ENCODE results near the gene MGA. TPM values are rescaled to one million over a fixed set of nuclear protein-coding genes. Genes with fewer than 3 reads are reported as not detected.

MGA gene
- polyA plus RNA-seq, 2 of the 4 experiments (the other 2 are of a cell fraction): 4.5 to 13.8 TPM

DNA sequence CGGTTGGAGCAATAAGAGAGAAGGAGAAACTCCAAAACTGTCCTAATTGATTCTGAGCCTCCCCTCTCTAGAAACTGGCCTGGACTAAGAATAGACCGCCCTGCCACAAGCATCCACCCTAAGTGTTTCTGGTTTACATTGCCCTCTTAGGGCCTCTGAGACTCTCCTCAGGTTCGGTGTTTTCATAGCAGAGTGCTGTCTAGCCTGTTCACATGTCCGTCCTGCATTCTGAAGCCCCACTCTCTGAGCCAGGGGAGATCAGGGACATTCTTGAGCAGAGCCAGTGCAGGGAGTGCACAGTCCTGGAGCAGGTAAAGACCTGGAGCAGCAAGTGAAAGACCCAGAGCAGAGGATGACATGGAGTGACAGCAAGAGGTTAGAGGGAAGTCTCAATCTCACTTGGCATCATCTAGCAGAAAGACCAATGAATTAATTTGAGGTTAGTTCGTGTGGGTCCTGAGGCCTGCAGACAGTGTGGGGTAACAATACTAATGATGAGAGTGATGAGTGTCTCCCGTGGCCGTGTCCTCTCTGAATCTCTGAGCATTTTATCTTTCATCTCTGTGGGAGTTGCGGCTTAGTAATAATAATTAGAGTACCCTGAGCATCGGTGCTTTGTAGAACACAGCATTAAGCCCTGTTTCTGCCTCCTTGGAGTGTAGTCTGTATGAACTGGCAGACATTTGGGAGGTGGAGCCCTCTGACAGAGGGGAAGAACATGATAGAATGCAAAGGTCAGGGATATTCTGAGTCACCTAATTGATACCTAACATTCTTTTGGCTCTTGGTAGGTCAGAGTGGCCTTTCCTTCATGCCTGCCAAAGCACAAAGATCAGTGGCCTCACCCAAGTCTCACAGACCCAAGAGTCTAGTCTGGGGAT is 138.6 kb downstream of the MGA start:
- 85% methylated on average over 9 of the region's 9 CpGs for WGBS (ENCODE audit: missing lambda C conversion rate)
- H3K9me3 ChIP-seq: no peaks in the 10 kb centered on the region
- ChIA-PET CTCF (no interaction called here), POLR2A (no interaction called here)
- H3K4me1 ChIP-seq: no peaks in the 10 kb centered on the region
- DNase-seq (ENCODE audit: low read depth in 1 of 2, low spot score in 1 of 2) (no peak), ATAC-seq (peak in 1 of 2 experiments; percentile 30; a peak in 1 of 6 replicates), FAIRE-seq (no peak)
- no peak overlapping the region for H3K4me2 ChIP-seq
- TF ChIP-seq ZNF302 (CRISPR knock-in tag; IDR thresholded peaks at IDR 0.05): no peak
- no peak for TF ChIP-seq FOSL2 (IDR thresholded peaks at IDR 0.05)
- TF ChIP-seq FOSL2 (CRISPR knock-in tag; IDR thresholded peaks at IDR 0.05): no peak
- TF ChIP-seq EHMT2 (IDR thresholded peaks at IDR 0.05; ENCODE audit: low read depth): no peak
- no peak for TF ChIP-seq TP53 (CRISPR knock-in tag; IDR thresholded peaks at IDR 0.05)
- TF ChIP-seq BHLHE40 (IDR thresholded peaks at IDR 0.05; ENCODE audit: low read depth, low read length): no peak
- TF ChIP-seq HES2 (IDR thresholded peaks at IDR 0.05): no peak
- no peak overlapping the region for H3K4me3 ChIP-seq
- H3K27ac ChIP-seq: no peak overlapping the region

DNA sequence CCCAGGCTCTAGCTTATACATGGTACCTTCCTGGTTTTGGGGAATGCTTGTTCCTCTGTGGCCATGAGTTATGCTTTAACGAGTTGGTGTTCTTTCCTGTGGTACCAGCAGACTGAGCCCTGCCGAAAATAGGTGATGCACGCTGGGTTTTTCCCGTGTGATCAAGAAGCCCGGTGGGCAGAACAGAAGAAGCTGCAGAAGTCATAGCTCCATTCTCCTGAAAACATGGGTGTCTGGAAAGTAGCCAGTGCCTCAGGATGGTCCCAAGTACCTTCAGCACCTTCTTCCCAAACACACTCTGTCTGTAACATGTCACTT is 139.2 kb downstream of the MGA start:
- ChIA-PET CTCF (no interaction called here), POLR2A (no interaction called here)
- no peak overlapping the region for H3K4me2 ChIP-seq
- FAIRE-seq (no peak), DNase-seq (ENCODE audit: low read depth in 1 of 2, low spot score in 1 of 2) (no peak), ATAC-seq (no peak)
- no peak overlapping the region for H3K4me3 ChIP-seq
- H3K27ac ChIP-seq: no peak overlapping the region
- 90% methylated on average over 5 of the region's 5 CpGs for WGBS (ENCODE audit: missing lambda C conversion rate)
- no peaks in the 10 kb centered on the region for H3K4me1 ChIP-seq
- no peaks in the 10 kb centered on the region for H3K9me3 ChIP-seq
- TF ChIP-seq CHD2 (IDR thresholded peaks at IDR 0.05; ENCODE audit: low read length, partially characterized antibody): no peak
- TF ChIP-seq HDAC2 (IDR thresholded peaks at IDR 0.05): no peak
- TF ChIP-seq JUN (IDR thresholded peaks at IDR 0.05): no peak
- TF ChIP-seq MYC (IDR thresholded peaks at IDR 0.05; ENCODE audit: borderline replicate concordance, low read length): no peak
- no peak for TF ChIP-seq ZC3H11A (IDR thresholded peaks at IDR 0.05)
- no peak for TF ChIP-seq KDM1A (IDR thresholded peaks at IDR 0.05; ENCODE audit: low read depth)

DNA sequence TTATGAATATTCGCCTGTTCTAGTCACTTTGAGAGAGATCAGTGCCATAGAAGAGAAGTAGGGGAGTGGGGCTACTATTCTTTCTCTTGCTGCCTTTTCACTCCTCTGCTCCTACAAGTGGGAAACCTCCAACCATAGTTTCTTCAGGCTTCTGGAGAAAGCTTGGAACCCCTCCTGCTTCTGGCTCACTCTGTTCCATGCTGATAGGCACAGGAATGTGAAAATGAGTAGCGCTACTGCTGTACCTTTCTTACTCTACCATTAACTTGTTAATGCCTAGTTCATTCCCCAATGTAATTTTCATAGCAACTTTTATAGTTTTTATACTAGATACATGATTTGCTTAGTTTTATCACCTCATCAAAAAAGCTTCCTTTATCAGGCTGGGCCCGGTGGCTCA is 141.0 kb downstream of the MGA start:
- 93% methylated on average over 3 of the region's 3 CpGs for WGBS (ENCODE audit: missing lambda C conversion rate)
- Histone ChIP-seq H3K4me2 (no peak overlapping the region), H3K9me3 (no peaks in the 10 kb centered on the region), H3K4me3 (no peak overlapping the region), H3K27ac (no peak overlapping the region), H3K4me1 (no peaks in the 10 kb centered on the region)
- POLR2A ChIA-PET: no interaction called here
- DNase-seq (ENCODE audit: low read depth in 1 of 2, low spot score in 1 of 2) (no peak), FAIRE-seq (no peak), ATAC-seq (no peak)
- CTCF ChIA-PET: interaction anchor here (1.0 to 2.5 kb wide), 2 partner anchors 28 to 198 kb away, joined by 3 to 7 read pairs; no protein-coding TSS in a partner anchor
- TF ChIP-seq CBX2 (IDR thresholded peaks at IDR 0.05; ENCODE audit: borderline replicate concordance, low read depth) (no peak), HEYL (CRISPR knock-in tag; IDR thresholded peaks at IDR 0.05) (no peak), NR3C1 (IDR thresholded peaks at IDR 0.05) (no peak), POLR2AphosphoS2 (conservative IDR thresholded peaks at IDR 0.05; ENCODE audit: low read length) (no peak), ESRRA (IDR thresholded peaks at IDR 0.05; ENCODE audit: borderline replicate concordance, low read length) (no peak), ZNF302 (CRISPR knock-in tag; IDR thresholded peaks at IDR 0.05) (no peak), MAX (IDR thresholded peaks at IDR 0.05) (no peak), RCOR1 (IDR thresholded peaks at IDR 0.05; ENCODE audit: low read depth, low read length) (no peak), BHLHE40 (IDR thresholded peaks at IDR 0.05; ENCODE audit: low read depth, low read length) (no peak), JUN (IDR thresholded peaks at IDR 0.05) (no peak)
- TF ChIP-seq, protein P1, sequence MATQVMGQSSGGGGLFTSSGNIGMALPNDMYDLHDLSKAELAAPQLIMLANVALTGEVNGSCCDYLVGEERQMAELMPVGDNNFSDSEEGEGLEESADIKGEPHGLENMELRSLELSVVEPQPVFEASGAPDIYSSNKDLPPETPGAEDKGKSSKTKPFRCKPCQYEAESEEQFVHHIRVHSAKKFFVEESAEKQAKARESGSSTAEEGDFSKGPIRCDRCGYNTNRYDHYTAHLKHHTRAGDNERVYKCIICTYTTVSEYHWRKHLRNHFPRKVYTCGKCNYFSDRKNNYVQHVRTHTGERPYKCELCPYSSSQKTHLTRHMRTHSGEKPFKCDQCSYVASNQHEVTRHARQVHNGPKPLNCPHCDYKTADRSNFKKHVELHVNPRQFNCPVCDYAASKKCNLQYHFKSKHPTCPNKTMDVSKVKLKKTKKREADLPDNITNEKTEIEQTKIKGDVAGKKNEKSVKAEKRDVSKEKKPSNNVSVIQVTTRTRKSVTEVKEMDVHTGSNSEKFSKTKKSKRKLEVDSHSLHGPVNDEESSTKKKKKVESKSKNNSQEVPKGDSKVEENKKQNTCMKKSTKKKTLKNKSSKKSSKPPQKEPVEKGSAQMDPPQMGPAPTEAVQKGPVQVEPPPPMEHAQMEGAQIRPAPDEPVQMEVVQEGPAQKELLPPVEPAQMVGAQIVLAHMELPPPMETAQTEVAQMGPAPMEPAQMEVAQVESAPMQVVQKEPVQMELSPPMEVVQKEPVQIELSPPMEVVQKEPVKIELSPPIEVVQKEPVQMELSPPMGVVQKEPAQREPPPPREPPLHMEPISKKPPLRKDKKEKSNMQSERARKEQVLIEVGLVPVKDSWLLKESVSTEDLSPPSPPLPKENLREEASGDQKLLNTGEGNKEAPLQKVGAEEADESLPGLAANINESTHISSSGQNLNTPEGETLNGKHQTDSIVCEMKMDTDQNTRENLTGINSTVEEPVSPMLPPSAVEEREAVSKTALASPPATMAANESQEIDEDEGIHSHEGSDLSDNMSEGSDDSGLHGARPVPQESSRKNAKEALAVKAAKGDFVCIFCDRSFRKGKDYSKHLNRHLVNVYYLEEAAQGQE (IDR thresholded peaks at IDR 0.05): no peak
